K562 (cell line): Measurements from ENCODE around the gene PTPRM. TPM values are rescaled to one million over a fixed set of nuclear protein-coding genes. Genes with fewer than 3 reads are reported as not detected.

Experiments
- ATAC-seq: fragments of 200-7000 bp; cut with Tn5 transposase; 3 replicates; pipeline ENCODE4 v1.9.1; 2020; ENCODE audit warnings: moderate library complexity
- BruUV-seq: library from RNA; stranded (reverse); fragments of 400-500 nt; replicated peaks from 2 replicates; lab custom pipeline; 2021; lab: Mats Ljungman, UMichigan
- CTCF ChIA-PET: fragments of 300-600 bp; formaldehyde crosslinking; extraction: SDS; loops from one replicate; lab custom pipeline; 2021; ENCODE audit warnings: low intra/inter-chr PET ratio; lab: Yijun Ruan, JAX
- POLR2A ChIA-PET: fragments of 300-600, 350-650 bp; sonication (Branson Sonifier 250); formaldehyde crosslinking; extraction: SDS; loops from one replicate; lab custom pipeline; 2021; ENCODE audit warnings: antibody characterized with exemption, inconsistent platforms; lab: Yijun Ruan, JAX
- DNase-seq, 4 experiments: peaks; one replicate each; pipeline versions ENCODE4 v3.0.0 to v3.0.0-alpha.2; 2011 to 2018; ENCODE audit warnings: low spot score in 3 of 4, mixed read lengths in 3 of 4; ENCODE audit errors: extremely low read depth in 1 of 4
- FAIRE-seq: peaks from 2 replicates; lab custom pipeline; 2011; peaks lifted over from hg19 to GRCh38; lab: Jason Lieb, UNC
- H2AFZ ChIP-seq: 2 replicates; pipeline ENCODE4 v1.6.0; 2011; ENCODE audit warnings: low read depth, low read length, control low read depth, inconsistent platforms
- H3K27ac ChIP-seq: fragments of 200-600 bp; 3 replicates; pipeline ENCODE4 v1.8.0; 2011; ENCODE audit warnings: low read depth, mild to moderate bottlenecking, control low read depth, inconsistent platforms, low read length, moderate library complexity, mixed read lengths; ENCODE audit errors: extremely low read depth
- H3K27me3 ChIP-seq, 2 experiments: fragments of 300-600 bp in 1 of 2; 2 replicates in 1 of 2; 3 replicates in 1 of 2; pipeline versions ENCODE4 v1.6.0 to v1.8.0; 2011; ENCODE audit warnings: inconsistent platforms in 2 of 2, low read length in 2 of 2, mild to moderate bottlenecking in 1 of 2, mixed read lengths in 1 of 2, moderate library complexity in 1 of 2; ENCODE audit not compliant: control insufficient read depth in 2 of 2, insufficient read depth in 2 of 2
- H3K36me3 ChIP-seq: fragments of 300-600 bp; 3 replicates; pipeline ENCODE4 v1.8.0; 2011; ENCODE audit warnings: mild to moderate bottlenecking, low read length, inconsistent platforms; ENCODE audit not compliant: control insufficient read depth, insufficient read depth
- H3K4me1 ChIP-seq, 2 experiments: fragments of 200-600 bp in 1 of 2; replicated peaks in 1 of 2; 2 replicates in 1 of 2; 3 replicates in 1 of 2; pipeline versions ENCODE4 v1.5.1 to v1.8.0; 2011; ENCODE audit warnings: inconsistent platforms in 2 of 2, low read length in 2 of 2, mild to moderate bottlenecking in 1 of 2, mixed read lengths in 1 of 2, moderate library complexity in 1 of 2; ENCODE audit not compliant: control insufficient read depth in 2 of 2, insufficient read depth in 2 of 2
- H3K4me2 ChIP-seq: 2 replicates; pipeline ENCODE4 v1.6.1; 2011; ENCODE audit warnings: low read length, control low read depth, inconsistent platforms, mixed read lengths; ENCODE audit not compliant: insufficient read depth
- H3K4me3 ChIP-seq: fragments of 200-600 bp; sonication (generic), shearing (Covaris generic); 2 replicates; pipeline ENCODE4 v1.5.1; 2016; ENCODE audit warnings: control low read depth, inconsistent platforms
- H3K79me2 ChIP-seq: fragments of 200-600 bp; 3 replicates; pipeline ENCODE4 v1.8.0; 2011; ENCODE audit warnings: low read length, inconsistent platforms; ENCODE audit not compliant: control insufficient read depth, insufficient read depth
- H3K9ac ChIP-seq, 2 experiments: 2 replicates each; pipeline versions ENCODE4 v1.6.0 to v1.6.1; 2011; ENCODE audit warnings: low read depth in 2 of 2, low read length in 2 of 2, control low read depth in 1 of 2, inconsistent platforms in 1 of 2, mild to moderate bottlenecking in 1 of 2, mixed read lengths in 1 of 2; ENCODE audit not compliant: insufficient read depth in 1 of 2
- H3K9me1 ChIP-seq: one replicate; pipeline ENCODE4 v1.6.0; 2011; ENCODE audit warnings: inconsistent platforms, mild to moderate bottlenecking, low read length, moderate library complexity; ENCODE audit not compliant: control insufficient read depth, insufficient read depth
- H3K9me3 ChIP-seq: replicated peaks from 2 replicates; pipeline ENCODE4 v1.5.1; 2011; ENCODE audit warnings: low read depth, low read length, inconsistent platforms; ENCODE audit not compliant: control insufficient read depth, insufficient read depth
- H4K20me1 ChIP-seq: replicated peaks from 2 replicates; pipeline ENCODE4 v1.6.1; 2011; ENCODE audit warnings: low read length, inconsistent platforms, mixed read lengths; ENCODE audit not compliant: control insufficient read depth, insufficient read depth
- FOXA3 ChIP-seq, 2 experiments: fragments of 450-650 bp in 1 of 2; sonication (generic) in 1 of 2; formaldehyde crosslinking; IDR thresholded peaks in 1 of 2; conservative IDR thresholded peaks in 1 of 2; 2 replicates each; pipeline versions ENCODE4 v1.4.0 to v1.8.0; 2020 to 2022; ENCODE audit warnings: mild to moderate bottlenecking in 2 of 2, missing genetic modification reagents in 1 of 2
- FOXJ2 ChIP-seq: fragments of 200-800 bp; sonication (Bioruptor generic); IDR thresholded peaks from 2 replicates; pipeline ENCODE4 v1.6.1; 2016; ENCODE audit warnings: missing genetic modification characterization, missing compliant biosample characterization
- KDM4B ChIP-seq, 2 experiments: fragments of 450-650 bp in 1 of 2; sonication (generic) in 1 of 2; IDR thresholded peaks; 2 replicates each; pipeline ENCODE4 v1.6.1; 2016 to 2017; ENCODE audit warnings: borderline replicate concordance in 2 of 2, antibody characterized with exemption in 1 of 2, low read depth in 1 of 2, mild to moderate bottlenecking in 1 of 2
- MAFF ChIP-seq: IDR thresholded peaks from 2 replicates; pipeline ENCODE4 v1.6.1; 2012; ENCODE audit warnings: low read length, improper control_type of control experiment
- RB1 ChIP-seq: fragments of 450-650 bp; IDR thresholded peaks from 2 replicates; pipeline ENCODE4 v1.6.1; 2017; ENCODE audit warnings: low read depth, mild to moderate bottlenecking
- SMAD2 ChIP-seq: fragments of 150-350 bp; IDR thresholded peaks from 2 replicates; pipeline ENCODE4 v1.6.1; 2014; ENCODE audit warnings: low read depth, mild to moderate bottlenecking, low read length
- SP2 ChIP-seq: IDR thresholded peaks from 2 replicates; pipeline ENCODE4 v1.6.1; 2011; ENCODE audit warnings: mild to moderate bottlenecking, low read depth, low read length, moderate library complexity; ENCODE audit not compliant: poor library complexity, severe bottlenecking; ENCODE audit errors: extremely low read depth
- ZNF184 ChIP-seq: sonication (generic); formaldehyde crosslinking; IDR thresholded peaks from 2 replicates; pipeline ENCODE4 v1.5.0; 2020; ENCODE audit warnings: missing genetic modification reagents
- WGBS: fragments of 100-300 bp; shearing (Covaris generic); methylation state at CpG from one replicate; pipeline ENCODE4 v1.1.6; 2016; ENCODE audit warnings: low coverage, mixed read lengths; ENCODE audit not compliant: insufficient coverage; ENCODE audit errors: missing lambda C conversion rate; 5-methylcytosine and 5-hydroxymethylcytosine counted together
- in situ Hi-C: fragments of 300-500 bp; cut with MboI; formaldehyde crosslinking; loops from 4 replicates; pipeline ENCODE4 v1.15.0; 2018; ENCODE audit warnings: inconsistent platforms, mixed read lengths
- intact Hi-C: fragments of 100-400 bp; cut with micrococcal nuclease; formaldehyde crosslinking; loops from 2 replicates; pipeline ENCODE4 v1.14.2; 2022
- polyA plus RNA-seq, 8 experiments: library from polyadenylated mRNA; depleted of rRNA in 4 of 8; stranded (reverse) in 5 of 8; unstranded in 3 of 8; fragments of >200 nt; fragmentation: Nextera tagmentation in 2 of 8; fragmentation: Illumina TruSeq in 1 of 8; extraction: Ambion mirVana in 2 of 8; extraction: Trizol in 1 of 8; gene quantifications; 2 replicates each; pipeline versions ENCODE4 v1.2.1 to v1.2.3, GENCODE V29; 2011 to 2014; ENCODE audit warnings: inconsistent platforms in 1 of 8, missing spikeins in 1 of 8
- total RNA-seq, 7 experiments: library from RNA; depleted of rRNA in 6 of 7; stranded (reverse); fragments of >200 nt in 6 of 7; fragmentation: Illumina TruSeq in 2 of 7; extraction: Trizol in 2 of 7; gene quantifications; 2 replicates each; pipeline versions ENCODE4 v1.2.1 to v1.2.3, GENCODE V29; 2011 to 2021; ENCODE audit warnings: low replicate concordance in 1 of 7
- TF ChIP-seq, protein P1 (sequence below), 2 experiments: fragments of 450-650 bp; conservative IDR thresholded peaks; 2 replicates each; pipeline ENCODE4 v1.6.1; 2017; ENCODE audit warnings: mild to moderate bottlenecking in 2 of 2, moderate library complexity in 2 of 2

The PTPRM gene
- total and polyA plus RNA-seq, 9 of the 15 experiments (the other 6 are each of a cell fraction or from before 2014, with no cell fraction given), result 0.03 to 0.16 (median 0.08) TPM; not detected in 3

DNA sequence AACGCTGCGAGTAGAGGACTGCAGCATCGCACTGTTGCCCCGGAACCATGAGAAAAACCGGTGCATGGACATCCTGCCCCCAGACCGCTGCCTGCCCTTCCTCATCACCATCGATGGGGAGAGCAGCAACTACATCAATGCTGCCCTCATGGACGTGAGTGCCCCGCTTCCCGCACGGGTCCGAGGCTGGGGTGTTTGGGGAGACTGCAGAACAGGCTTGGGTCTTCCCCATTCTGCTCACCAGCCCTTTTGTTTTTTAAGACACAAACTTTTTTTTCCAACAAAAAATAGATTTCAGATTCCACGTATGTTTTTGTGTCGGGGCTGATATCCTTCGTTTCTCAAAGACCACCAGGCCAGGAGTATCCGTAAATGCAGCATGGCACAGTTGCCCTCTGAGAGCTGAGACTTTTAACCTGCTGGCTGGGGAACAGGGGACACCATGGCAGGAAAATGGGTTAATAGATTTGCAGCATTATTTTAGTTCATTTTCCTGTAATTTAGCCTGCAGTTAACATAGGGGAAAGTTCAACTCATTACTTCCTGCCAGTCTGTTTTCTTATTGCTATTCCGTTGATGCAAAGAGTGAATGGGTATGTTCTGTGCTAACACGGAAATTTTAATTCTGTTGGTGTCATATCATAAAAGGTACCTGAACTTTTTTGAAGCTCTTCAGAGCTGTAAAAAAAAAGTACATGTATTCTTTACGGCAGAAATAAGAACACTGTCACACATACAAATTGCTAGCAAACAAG lies 812.2 kb downstream of the PTPRM start:
- CTCF ChIA-PET, result no interaction called here
- WGBS, result under 1% methylated on average over 19 of the region's 19 CpGs
- Histone ChIP-seq H3K4me2 (no peak overlapping the region), H3K27me3 (peaks cover 23 to 33% of the 10 kb centered on the region in 2 experiments; a peak in 3 of 5 replicates), H3K79me2 (no peaks in the 10 kb centered on the region), H3K9me3 (no peaks in the 10 kb centered on the region)
- DNase-seq (no peak), ATAC-seq (no peak)
- BruUV-seq, result no TSS peak
- intact Hi-C loops, result no loop called here
- TF ChIP-seq MAFF, result no peak
- no peak for TF ChIP-seq FOXA3 (CRISPR knock-in tag; conservative IDR thresholded peaks at IDR 0.05 in 1 of 2, IDR thresholded peaks at IDR 0.05 in 1 of 2)
- no peak for TF ChIP-seq ZNF184 (CRISPR knock-in tag)
- no peak for TF ChIP-seq SMAD2
- TF ChIP-seq, all 486 proteins: peak for 0
- in situ Hi-C loops, result no loop called here
- H2AFZ ChIP-seq, result no peak overlapping the region
- POLR2A ChIA-PET, result interaction anchor here (1.2 kb wide), 1 partner anchor 21 kb away, joined by 3 read pairs; no protein-coding TSS in a partner anchor
- no peak overlapping the region for H3K27ac ChIP-seq
- no peak overlapping the region for H3K4me3 ChIP-seq
- no peaks in the 10 kb centered on the region for H3K36me3 ChIP-seq
- H4K20me1 ChIP-seq, result no peaks in the 10 kb centered on the region
- no peak overlapping the region for H3K9ac ChIP-seq
- no peaks in the 10 kb centered on the region for H3K4me1 ChIP-seq
- H3K9me1 ChIP-seq, result no peaks in the 10 kb centered on the region
- no peak for FAIRE-seq

DNA sequence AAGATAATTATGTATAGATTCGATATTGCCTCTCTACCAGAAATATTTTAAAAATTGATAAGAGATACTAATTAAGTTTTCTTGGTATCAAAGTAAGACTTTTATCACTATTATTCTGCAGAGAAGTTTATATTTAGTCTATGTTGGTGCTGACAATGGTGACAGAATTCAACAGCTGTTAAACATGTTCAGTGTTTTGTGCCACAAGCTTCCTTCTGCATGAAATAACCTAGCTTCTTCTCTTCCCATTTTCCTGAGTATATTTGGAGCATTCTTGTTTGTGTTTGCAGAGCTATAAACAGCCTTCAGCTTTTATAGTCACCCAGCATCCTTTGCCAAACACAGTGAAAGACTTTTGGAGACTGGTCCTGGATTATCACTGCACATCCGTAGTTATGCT lies 812.9 kb downstream of the PTPRM start:
- no peak overlapping the region for H3K27ac ChIP-seq
- CTCF ChIA-PET, result no interaction called here
- H3K4me1 ChIP-seq, result no peaks in the 10 kb centered on the region
- FAIRE-seq, result no peak
- H3K9me3 ChIP-seq, result no peaks in the 10 kb centered on the region
- no peak overlapping the region for H3K4me2 ChIP-seq
- no peaks in the 10 kb centered on the region for H4K20me1 ChIP-seq
- H3K4me3 ChIP-seq, result no peak overlapping the region
- in situ Hi-C loops (no loop called here), intact Hi-C loops (no loop called here)
- no peak for TF ChIP-seq SP2
- TF ChIP-seq, protein P1, sequence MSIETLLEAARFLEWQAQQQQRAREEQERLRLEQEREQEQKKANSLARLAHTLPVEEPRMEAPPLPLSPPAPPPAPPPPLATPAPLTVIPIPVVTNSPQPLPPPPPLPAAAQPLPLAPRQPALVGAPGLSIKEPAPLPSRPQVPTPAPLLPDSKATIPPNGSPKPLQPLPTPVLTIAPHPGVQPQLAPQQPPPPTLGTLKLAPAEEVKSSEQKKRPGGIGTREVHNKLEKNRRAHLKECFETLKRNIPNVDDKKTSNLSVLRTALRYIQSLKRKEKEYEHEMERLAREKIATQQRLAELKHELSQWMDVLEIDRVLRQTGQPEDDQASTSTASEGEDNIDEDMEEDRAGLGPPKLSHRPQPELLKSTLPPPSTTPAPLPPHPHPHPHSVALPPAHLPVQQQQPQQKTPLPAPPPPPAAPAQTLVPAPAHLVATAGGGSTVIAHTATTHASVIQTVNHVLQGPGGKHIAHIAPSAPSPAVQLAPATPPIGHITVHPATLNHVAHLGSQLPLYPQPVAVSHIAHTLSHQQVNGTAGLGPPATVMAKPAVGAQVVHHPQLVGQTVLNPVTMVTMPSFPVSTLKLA (conservative IDR thresholded peaks at IDR 0.05), result no peak
- no peak for TF ChIP-seq RB1
- TF ChIP-seq KDM4B (IDR thresholded peaks at IDR 0.05; ENCODE audit: borderline replicate concordance in 2 of 2, low read depth in 1 of 2), result no peak
- no peak for TF ChIP-seq FOXJ2 (tag)
- H3K79me2 ChIP-seq, result no peaks in the 10 kb centered on the region
- no peak for ATAC-seq
- H3K27me3 ChIP-seq, result peaks cover 23 to 33% of the 10 kb centered on the region in 2 experiments; a peak in 3 of 5 replicates
- DNase-seq, result no peak
- 4% methylated on average over 2 of the region's 2 CpGs for WGBS
- no TSS peak for BruUV-seq
- H3K9me1 ChIP-seq, result no peaks in the 10 kb centered on the region
- POLR2A ChIA-PET, result interaction anchor here (1.2 to 1.6 kb wide), 2 partner anchors 9 to 20 kb away, joined by 3 to 5 read pairs; no protein-coding TSS in a partner anchor
- no peaks in the 10 kb centered on the region for H3K36me3 ChIP-seq
- no peak overlapping the region for H2AFZ ChIP-seq
- H3K9ac ChIP-seq, result no peak overlapping the region
